Adrenal gland (tissue), 12 donors: ENCODE results near the gene DNAJB7. TPM values are rescaled to one million over a fixed set of nuclear protein-coding genes. Genes with fewer than 3 reads are reported as not detected.
"Not testable (repeated sequence)": the region's sequence is repeated elsewhere in the genome, so short reads cannot be mapped to it uniquely, and the experiment has no call there.

Experiments used
- DNase-seq, 7 donors: peaks; one replicate each; pipeline ENCODE4 v3.0.0-alpha.2; 2019 to 2020
- H3K27ac ChIP-seq, 5 donors: fragments of 200-600 bp; sonication (generic) in 4 of 5; 1 replicate in 3 of 5; 2 replicates in 2 of 5; pipeline versions ENCODE4 v1.5.1 to v1.8.0; 2016 to 2020; ENCODE audit warnings: mild to moderate bottlenecking in 1 of 5
- H3K27me3 ChIP-seq: fragments of 200-600 bp; 2 replicates; pipeline ENCODE4 v1.8.0; 2021
- H3K36me3 ChIP-seq, 2 donors: fragments of 200-600 bp; replicated peaks in 1 of 2; 1 replicate in 1 of 2; 2 replicates in 1 of 2; pipeline versions ENCODE4 v1.5.1 to v1.8.0; 2018 to 2022
- H3K4me1 ChIP-seq, 2 donors: fragments of 200-600 bp; replicated peaks in 1 of 2; 1 replicate in 1 of 2; 2 replicates in 1 of 2; pipeline versions ENCODE4 v1.5.1 to v1.8.0; 2018 to 2021
- H3K4me3 ChIP-seq, 4 donors: fragments of 200-600 bp; sonication (generic) in 3 of 4; one replicate each; pipeline ENCODE4 v1.5.1; 2016 to 2018
- H3K9me3 ChIP-seq, 3 donors: fragments of 200-600 bp; sonication (generic) in 1 of 3; replicated peaks in 1 of 3; 1 replicate in 2 of 3; 2 replicates in 1 of 3; pipeline versions ENCODE4 v1.5.1 to v1.8.0; 2016 to 2021
- CTCF ChIP-seq, 6 experiments: fragments of 450-650 bp in 4 of 6; fragments of 200-600 bp in 2 of 6; sonication (generic) in 1 of 6; IDR thresholded peaks; 1 replicate in 5 of 6; 2 replicates in 1 of 6; pipeline versions ENCODE4 v1.5.1 to v1.8.0; 2016 to 2021; ENCODE audit warnings: antibody characterized with exemption in 6 of 6, mild to moderate bottlenecking in 2 of 6, moderate library complexity in 1 of 6
- POLR2A ChIP-seq, 2 donors: fragments of 450-650 bp; IDR thresholded peaks; one replicate each; pipeline ENCODE4 v1.6.1; 2017; ENCODE audit warnings: antibody characterized with exemption in 2 of 2, mild to moderate bottlenecking in 2 of 2, moderate library complexity in 1 of 2
- WGBS, 4 donors: extraction: QIAGEN DNeasy Blood & Tissue Kit in 2 of 4; methylation state at CpG; one replicate each; pipeline versions ENCODE4 v1.1.5 to v1.1.7; 2013 to 2017; 5-methylcytosine and 5-hydroxymethylcytosine counted together
- intact Hi-C, 2 donors: fragments of 100-400 bp; cut with DNase I; formaldehyde crosslinking; loops; one replicate each; pipeline versions ENCODE4 v1.14.1 to v1.15.0; 2022 to 2023
- polyA plus RNA-seq, 3 donors: library from polyadenylated mRNA; stranded (reverse); fragments of 200-250 nt in 2 of 3; fragments of 350-450 nt in 1 of 3; fragmentation: Illumina TruSeq in 1 of 3; extraction: RNeasy Lipid Tissue Mini Kit (QIAGEN cat#74804) in 1 of 3; gene quantifications; one replicate each; pipeline ENCODE4 v1.2.3, GENCODE V29; 2013 to 2014
- total RNA-seq, 9 donors: library from RNA; depleted of rRNA in 4 of 9; stranded (reverse); fragments of >200 nt in 4 of 9; fragments of 120-200 nt in 1 of 9; fragmentation: NEBNext Ultra II Directional in 1 of 9; extraction: Animal tissue kit (Norgen Biotek cat#: 25700) in 1 of 9; gene quantifications; one replicate each; pipeline versions ENCODE4 v1.1.0 to v1.2.4, GENCODE V29; 2013 to 2023
- donor health status: healthy with polysubstance abuse.
- donor health status: Bipolar disorder and iron deficiency.
- donor health status: DM: yes; HTN: yes; CAD: no.
- donor health status: DM: no; HTN: no; CAD: no.
- donor health status: DM: no; HTN: no; CAD: no.
- donor health status: DM: yes; HTN: yes; CAD: no.

DNAJB7 gene
- total and polyA plus RNA-seq, 12 donors = not detected

- peaks cover 0 to 14% of the 10 kb centered on the region in 2 donors for H3K36me3 ChIP-seq
- intact Hi-C loops = no loop called here
- no peaks in the 10 kb centered on the region for H3K27me3 ChIP-seq
- no peak overlapping the region for H3K4me3 ChIP-seq
- peaks cover 3 to 13% of the 10 kb centered on the region in 2 donors for H3K4me1 ChIP-seq
- no peak for DNase-seq
- H3K27ac ChIP-seq = no peak overlapping the region
- 75 to 82% (median 80%) methylated on average over 3 of the region's 3 CpGs for WGBS, 4 donors
- TF ChIP-seq POLR2A (IDR thresholded peaks at IDR 0.05) (no peak), CTCF (IDR thresholded peaks at IDR 0.05) (no peak)
- no peaks in the 10 kb centered on the region for H3K9me3 ChIP-seq
Measured at GRCh38 chr22:40877488-40877887, 15.6 kb upstream of the DNAJB7 start.

- TF ChIP-seq CTCF (IDR thresholded peaks at IDR 0.05) (no peak), POLR2A (IDR thresholded peaks at IDR 0.05) (no peak)
- Histone ChIP-seq H3K9me3 (no peaks in the 10 kb centered on the region), H3K4me3 (no peak overlapping the region), H3K36me3 (peaks cover 0 to 8% of the 10 kb centered on the region in 2 donors), H3K27ac (no peak overlapping the region), H3K27me3 (no peaks in the 10 kb centered on the region), H3K4me1 (peaks cover 3 to 13% of the 10 kb centered on the region in 2 donors)
- intact Hi-C loops = no loop called here
- no peak for DNase-seq
- 65 to 83% (median 76%) methylated on average over 1 of the region's 1 CpG for WGBS, 4 donors
Measured at GRCh38 chr22:40876907-40877306, 15.0 kb upstream of the DNAJB7 start.

GRCh38 chr22:40875111-40875510 is 13.2 kb upstream of the DNAJB7 start:
- Histone ChIP-seq H3K4me1 (peaks cover 3 to 13% of the 10 kb centered on the region in 2 donors), H3K36me3 (peaks cover 0 to 13% of the 10 kb centered on the region in 2 donors), H3K9me3 (no peaks in the 10 kb centered on the region), H3K27ac (no peak overlapping the region), H3K27me3 (no peaks in the 10 kb centered on the region), H3K4me3 (no peak overlapping the region)
- intact Hi-C loops = no loop called here
- TF ChIP-seq CTCF (IDR thresholded peaks at IDR 0.05) (no peak), POLR2A (IDR thresholded peaks at IDR 0.05) (no peak)
- no peak for DNase-seq
- WGBS, 4 donors = 94 to 99% (median 96%) methylated on average over 3 of the region's 3 CpGs

- TF ChIP-seq CTCF (IDR thresholded peaks at IDR 0.05) (no peak), POLR2A (IDR thresholded peaks at IDR 0.05) (no peak)
- Histone ChIP-seq H3K4me3 (no peak overlapping the region), H3K27me3 (no peaks in the 10 kb centered on the region), H3K4me1 (peaks cover 3 to 13% of the 10 kb centered on the region in 2 donors), H3K9me3 (no peaks in the 10 kb centered on the region), H3K27ac (peak overlapping the region in 3 of 5 donors; percentile 39 to 61 (median 61)), H3K36me3 (peaks cover 0 to 15% of the 10 kb centered on the region in 2 donors)
- DNase-seq = peak in 6 of 7 donors; percentile 45 to 71 (median 50)
- WGBS, 4 donors = 49 to 72% (median 58%) methylated on average over 3 of the region's 3 CpGs
- intact Hi-C loops = no loop called here
Measured at GRCh38 chr22:40874016-40874415, 12.1 kb upstream of the DNAJB7 start.

- H3K27ac ChIP-seq, H3K4me1 ChIP-seq, intact Hi-C loops, H3K27me3 ChIP-seq, H3K9me3 ChIP-seq, DNase-seq, H3K4me3 ChIP-seq: not testable (repeated sequence)
- H3K36me3 ChIP-seq = peaks cover 0 to 11% of the 10 kb centered on the region in 2 donors
- WGBS, 4 donors = 88 to 99% (median 91%) methylated on average over 5 to 6 of the region's 6 CpGs
Measured at GRCh38 chr22:40868379-40868778, 6.5 kb upstream of the DNAJB7 start.
